ENCODE data around the gene WDR1. TPM values are rescaled to one million over a fixed set of nuclear protein-coding genes. Genes with fewer than 3 reads are reported as not detected.

The WDR1 gene
- total RNA-seq, 1 donor from 2014 or later, result 370 TPM

DNA sequence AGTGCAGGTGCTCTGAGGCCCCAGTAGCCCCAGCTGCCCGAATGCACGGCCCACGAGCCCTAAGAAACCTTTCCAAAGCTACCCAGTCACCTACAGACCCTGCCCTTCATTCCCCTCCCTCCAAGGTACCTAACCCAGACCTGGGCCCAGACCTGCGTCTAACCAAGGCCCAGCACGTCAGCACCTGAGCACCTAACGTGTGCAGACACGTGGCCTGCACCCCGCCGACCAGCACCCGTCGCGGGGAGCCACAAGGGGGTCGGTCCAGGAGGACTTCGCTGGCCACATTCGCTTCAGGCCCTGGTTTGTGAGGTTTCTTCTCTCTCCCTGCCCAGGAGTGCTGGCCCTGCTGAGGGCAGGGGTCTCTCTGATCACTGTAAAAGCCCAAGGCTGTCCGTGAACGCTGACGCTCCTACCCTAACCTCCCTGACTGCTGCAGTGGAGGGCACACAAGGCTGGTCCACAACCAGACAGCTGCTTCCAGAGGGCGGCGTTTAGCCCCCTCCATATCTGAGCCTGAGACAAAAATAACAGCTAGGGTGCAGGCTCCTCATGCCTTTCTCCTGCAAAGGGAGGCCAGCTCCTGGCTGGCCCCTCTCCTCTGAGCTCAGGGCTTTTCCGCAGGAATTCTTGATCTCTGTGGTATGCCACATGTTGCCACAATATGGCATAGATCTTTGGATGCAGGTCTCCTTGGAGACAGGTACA, 31.8 kb downstream of the WDR1 start:
- Histone ChIP-seq H3K36me3 (ENCODE audit: control insufficient read depth, insufficient read depth, low read length) (peaks cover 6% of the 10 kb centered on the region), H3K27me3 (ENCODE audit: control insufficient read depth, insufficient read depth, low read length) (no peaks in the 10 kb centered on the region), H3K4me3 (ENCODE audit: low read depth, low read length) (no peak overlapping the region)
- no peak for TF ChIP-seq CTCF (IDR thresholded peaks at IDR 0.05; ENCODE audit: insufficient read depth, low read length, poor library complexity, severe bottlenecking)
- DNase-seq (ENCODE audit: low read depth), result no peak

GRCh38 chr4:10083861-10084641, 32.5 kb downstream of the WDR1 start:
- no peak for DNase-seq (ENCODE audit: low read depth)

DNA sequence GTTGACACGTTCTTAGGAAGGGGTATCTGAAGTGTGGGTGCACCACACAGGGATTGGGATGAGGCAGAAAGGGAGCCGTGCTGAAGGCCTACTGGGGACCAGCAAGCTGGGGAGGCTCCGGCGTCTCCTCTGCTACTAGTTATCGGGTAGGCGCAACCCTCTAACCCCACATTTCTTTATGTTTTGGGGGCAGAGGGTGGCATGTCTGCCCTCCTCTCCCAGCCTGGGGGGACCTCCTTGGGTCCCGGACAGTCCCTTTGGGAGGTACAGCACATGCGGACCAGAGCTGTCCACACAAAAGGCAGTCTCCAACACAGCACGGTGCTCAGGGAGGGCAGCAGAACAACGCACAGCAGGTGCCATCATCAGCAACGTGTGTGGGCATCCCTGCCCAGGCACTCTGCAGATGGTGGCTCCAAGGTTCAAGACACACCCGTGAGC, 33.2 kb downstream of the WDR1 start:
- DNase-seq (ENCODE audit: low read depth), result no peak
- Histone ChIP-seq H3K27me3 (ENCODE audit: control insufficient read depth, insufficient read depth, low read length) (no peaks in the 10 kb centered on the region), H3K4me3 (ENCODE audit: low read depth, low read length) (no peak overlapping the region), H3K36me3 (ENCODE audit: control insufficient read depth, insufficient read depth, low read length) (peaks cover 7% of the 10 kb centered on the region)
- TF ChIP-seq CTCF (IDR thresholded peaks at IDR 0.05; ENCODE audit: insufficient read depth, low read length, poor library complexity, severe bottlenecking), result no peak

More at GRCh38 chr4:10083861-10084641, 32.5 kb downstream of the WDR1 start:
- H3K27me3 ChIP-seq (ENCODE audit: control insufficient read depth, insufficient read depth, low read length), result no peaks in the 10 kb centered on the region
- no peak for TF ChIP-seq CTCF (IDR thresholded peaks at IDR 0.05; ENCODE audit: insufficient read depth, low read length, poor library complexity, severe bottlenecking)
- peaks cover 8% of the 10 kb centered on the region for H3K36me3 ChIP-seq (ENCODE audit: control insufficient read depth, insufficient read depth, low read length)
- no peak overlapping the region for H3K4me3 ChIP-seq (ENCODE audit: low read depth, low read length)

DNA sequence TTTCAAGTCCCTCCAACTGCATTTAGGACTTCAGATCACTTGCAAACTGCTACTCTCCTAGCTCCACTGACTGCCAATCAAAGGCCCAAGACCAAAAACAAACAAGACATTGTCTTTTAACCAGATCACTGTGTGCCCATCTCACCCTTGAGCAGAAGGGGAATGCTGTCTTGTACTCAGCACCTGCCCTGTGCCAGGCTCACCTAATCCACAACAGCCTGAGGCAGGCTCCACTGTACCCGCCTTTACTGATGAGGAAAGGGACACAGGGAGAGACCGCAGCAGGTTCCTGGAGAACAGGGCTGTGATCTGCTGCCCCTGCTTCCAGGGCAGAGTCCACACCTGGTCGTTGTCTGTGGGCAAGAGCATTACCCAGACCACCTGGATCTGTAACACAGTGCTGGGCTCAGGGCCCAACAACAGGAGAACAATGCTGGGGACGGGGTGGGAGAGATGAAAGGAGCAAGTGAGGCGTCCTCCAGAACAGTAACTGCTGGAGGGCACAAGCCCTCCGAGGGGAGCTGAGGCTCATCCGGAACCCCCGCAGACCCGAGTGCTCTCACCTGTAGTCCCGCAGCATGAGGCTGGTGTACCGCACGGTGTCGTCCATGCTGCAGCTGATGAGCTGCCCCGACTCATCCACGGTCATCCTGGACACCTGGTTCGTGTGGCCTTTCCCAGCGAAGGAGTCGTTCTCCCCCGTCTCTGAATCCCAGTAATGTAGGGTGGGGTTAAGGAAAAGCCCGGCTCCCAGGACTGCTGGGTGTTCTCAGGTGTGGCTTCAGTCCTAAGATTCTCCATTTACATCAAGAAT, 33.9 kb downstream of the WDR1 start:
- Histone ChIP-seq H3K36me3 (ENCODE audit: control insufficient read depth, insufficient read depth, low read length) (peaks cover 6% of the 10 kb centered on the region), H3K4me3 (ENCODE audit: low read depth, low read length) (no peak overlapping the region), H3K27me3 (ENCODE audit: control insufficient read depth, insufficient read depth, low read length) (no peaks in the 10 kb centered on the region)
- DNase-seq (ENCODE audit: low read depth), result no peak
- no peak for TF ChIP-seq CTCF (IDR thresholded peaks at IDR 0.05; ENCODE audit: insufficient read depth, low read length, poor library complexity, severe bottlenecking)

DNA sequence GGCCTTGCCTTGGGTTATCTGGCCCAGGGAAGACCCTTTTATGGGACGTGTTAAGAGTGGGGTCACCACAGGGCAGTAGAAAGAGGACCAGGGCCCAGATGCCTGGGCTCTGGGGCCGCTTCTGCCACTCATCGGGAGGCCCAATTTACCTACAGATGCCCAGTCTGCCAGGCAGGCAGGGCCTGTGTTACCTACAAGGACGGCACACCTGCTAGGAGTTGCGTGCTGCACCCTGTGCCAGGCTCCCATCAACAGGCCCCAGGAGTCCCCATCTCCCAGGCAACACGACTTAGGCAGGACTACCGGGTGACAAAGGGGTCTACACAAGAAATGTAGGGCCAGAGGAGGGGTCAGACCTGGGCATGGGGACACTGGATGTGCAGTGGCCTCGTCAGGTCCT, 34.6 kb downstream of the WDR1 start:
- H3K4me3 ChIP-seq (ENCODE audit: low read depth, low read length), result no peak overlapping the region
- DNase-seq (ENCODE audit: low read depth), result no peak
- H3K36me3 ChIP-seq (ENCODE audit: control insufficient read depth, insufficient read depth, low read length), result peaks cover 6% of the 10 kb centered on the region
- no peaks in the 10 kb centered on the region for H3K27me3 ChIP-seq (ENCODE audit: control insufficient read depth, insufficient read depth, low read length)
- TF ChIP-seq CTCF (IDR thresholded peaks at IDR 0.05; ENCODE audit: insufficient read depth, low read length, poor library complexity, severe bottlenecking), result no peak

Data from kidney epithelial cell (primary cell).